HG03039 (cell line): ENCODE data around the gene DIP2C.

Experiments used
- ATAC-seq: cut with Tn5 transposase; IDR thresholded peaks from one replicate; pipeline ENCODE4 v1.9.1; 2021; ENCODE audit warnings: mild to moderate bottlenecking, moderate library complexity; ENCODE audit not compliant: unreplicated experiment

DIP2C gene

GRCh38 chr10:386771-387592, 302.5 kb downstream of the DIP2C start:
- no peak for ATAC-seq

GRCh38 chr10:385571-386300, 303.7 kb downstream of the DIP2C start:
- no peak for ATAC-seq

- no peak for ATAC-seq
These were observed 304.7 kb downstream of the DIP2C start for GRCh38 chr10:384538-385305.

GRCh38 chr10:383519-383918, 305.9 kb downstream of the DIP2C start:
- no peak for ATAC-seq

- ATAC-seq = no peak
These were observed 307.7 kb downstream of the DIP2C start for GRCh38 chr10:381805-382204.

GRCh38 chr10:381346-381745, 308.1 kb downstream of the DIP2C start:
- no peak for ATAC-seq

GRCh38 chr10:380313-380940, 309.0 kb downstream of the DIP2C start:
- no peak for ATAC-seq

- no peak for ATAC-seq
These were observed 310.4 kb downstream of the DIP2C start for GRCh38 chr10:378930-379704.

- no peak for ATAC-seq
These were observed 311.1 kb downstream of the DIP2C start for GRCh38 chr10:378230-378929.

- no peak for ATAC-seq
These were observed 312.2 kb downstream of the DIP2C start for GRCh38 chr10:377228-377627.

- ATAC-seq = no peak
These were observed 313.5 kb downstream of the DIP2C start for GRCh38 chr10:375815-376505.

- ATAC-seq = no peak
These were observed 315.1 kb downstream of the DIP2C start for GRCh38 chr10:374354-374753.

- ATAC-seq = no peak
These were observed 315.8 kb downstream of the DIP2C start for GRCh38 chr10:373526-374309.

GRCh38 chr10:373015-373414, 316.5 kb downstream of the DIP2C start:
- ATAC-seq = no peak

- no peak for ATAC-seq
These were observed 316.9 kb downstream of the DIP2C start for GRCh38 chr10:372566-372965.

- ATAC-seq = no peak
These were observed 318.0 kb downstream of the DIP2C start for GRCh38 chr10:371515-371914.

GRCh38 chr10:370449-370825, 319.0 kb downstream of the DIP2C start:
- no peak for ATAC-seq

- ATAC-seq = no peak
These were observed 319.6 kb downstream of the DIP2C start for GRCh38 chr10:369684-370448.
